Kidney capillary endothelial cell (primary cell): ENCODE results near the gene RAB3IP.
"Not testable (repeated sequence)": the region's sequence is repeated elsewhere in the genome, so short reads cannot be mapped to it uniquely, and the experiment has no call there.

Experiments
- DNase-seq: peaks from one replicate; pipeline ENCODE4 v3.0.0-alpha.2; 2018; ENCODE audit warnings: low spot score

The RAB3IP gene

DNA sequence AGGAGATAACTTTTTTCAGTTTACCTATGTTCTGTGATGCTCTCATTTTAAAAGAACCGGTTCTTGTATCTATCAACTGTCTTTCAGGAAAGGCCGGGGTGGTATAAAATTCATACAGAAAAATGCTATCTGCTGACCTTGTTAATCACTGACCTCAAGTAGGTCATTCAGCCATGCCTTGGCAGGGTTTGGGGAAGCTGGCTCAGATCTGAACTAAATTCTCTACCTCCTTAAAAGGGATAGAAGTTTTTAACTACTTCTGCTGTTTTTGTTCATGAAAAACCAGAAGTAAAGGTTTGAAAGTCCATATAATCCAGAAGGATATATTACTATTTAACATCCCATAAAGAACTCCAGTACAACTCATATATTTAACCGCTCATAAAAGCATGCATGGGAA lies 96.4 kb downstream of the RAB3IP start:
- DNase-seq = no peak

DNA sequence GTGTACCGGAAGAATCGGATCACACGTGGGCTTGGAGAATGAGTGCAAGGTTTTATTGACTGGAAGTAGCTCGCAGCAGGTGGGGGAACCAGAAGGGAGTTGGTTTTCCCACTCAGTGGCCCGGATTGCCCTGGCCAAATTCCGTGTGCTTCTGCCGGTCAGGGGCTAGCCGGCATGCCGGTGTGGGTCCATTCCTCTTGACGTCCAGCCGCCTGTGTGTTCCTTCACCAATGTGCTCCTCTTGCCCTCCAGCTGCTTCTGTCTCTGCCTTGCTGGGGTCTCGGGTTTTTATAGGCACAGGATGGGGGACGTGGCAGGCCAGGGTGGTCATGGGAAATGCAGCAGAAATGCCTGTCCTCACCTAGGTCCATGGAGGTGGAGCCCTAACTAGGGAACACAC lies 97.4 kb downstream of the RAB3IP start:
- DNase-seq = no peak

DNA sequence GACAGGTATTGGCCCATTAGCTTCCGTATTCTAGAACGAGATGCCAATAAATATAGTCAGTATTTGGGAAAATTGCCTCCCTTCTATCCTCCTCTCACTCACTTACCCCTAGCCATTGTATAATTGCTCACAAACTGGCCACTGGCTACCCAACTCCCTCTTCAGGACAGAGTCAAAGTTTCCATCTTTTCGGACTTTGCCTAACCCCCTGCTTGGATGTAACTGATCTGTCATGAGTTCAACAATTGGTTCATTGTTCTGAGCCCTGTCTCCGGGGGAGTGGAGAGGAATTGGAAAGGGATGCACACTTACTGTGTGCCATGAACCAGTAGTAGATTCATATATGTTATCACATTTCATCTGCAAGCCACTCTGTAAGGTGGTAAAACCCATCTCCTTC lies 98.5 kb downstream of the RAB3IP start:
- DNase-seq = no peak

DNA sequence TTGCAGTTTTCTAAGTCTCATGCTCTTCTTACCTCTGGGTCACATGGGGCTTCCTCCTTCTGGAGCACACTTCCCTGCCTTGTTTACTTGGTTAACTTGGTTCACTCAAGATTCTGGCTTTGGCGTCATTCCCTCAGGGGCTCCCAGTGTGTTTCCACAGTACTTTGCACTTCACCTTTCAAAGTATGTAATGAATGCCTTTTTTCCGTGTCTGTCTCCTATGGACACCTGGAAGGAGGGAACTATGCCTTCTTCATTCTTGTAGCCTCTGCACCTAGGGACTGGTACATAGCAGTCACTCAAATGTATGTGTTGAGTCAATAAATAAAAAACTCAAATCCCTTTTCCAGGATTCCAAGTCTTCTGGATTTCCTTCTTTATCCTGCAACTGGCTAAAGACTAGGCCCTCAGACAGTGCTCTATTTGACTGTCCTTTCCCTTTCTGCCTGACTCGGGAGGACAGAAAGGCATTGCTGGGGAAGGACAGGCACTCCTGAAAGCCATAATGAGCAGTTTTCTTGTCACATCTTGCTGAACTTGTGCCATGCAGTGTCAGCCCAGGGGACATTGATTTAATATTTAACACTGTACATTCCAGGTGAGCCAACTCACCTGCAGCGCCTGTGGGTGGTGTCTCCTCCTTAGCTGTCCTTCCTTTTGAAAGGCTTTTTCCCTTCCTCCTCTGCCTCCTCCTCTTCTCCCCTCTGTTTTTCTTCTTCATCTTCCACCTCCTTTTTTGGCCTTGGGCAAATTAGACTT lies 99.2 kb downstream of the RAB3IP start:
- DNase-seq = no peak

DNA sequence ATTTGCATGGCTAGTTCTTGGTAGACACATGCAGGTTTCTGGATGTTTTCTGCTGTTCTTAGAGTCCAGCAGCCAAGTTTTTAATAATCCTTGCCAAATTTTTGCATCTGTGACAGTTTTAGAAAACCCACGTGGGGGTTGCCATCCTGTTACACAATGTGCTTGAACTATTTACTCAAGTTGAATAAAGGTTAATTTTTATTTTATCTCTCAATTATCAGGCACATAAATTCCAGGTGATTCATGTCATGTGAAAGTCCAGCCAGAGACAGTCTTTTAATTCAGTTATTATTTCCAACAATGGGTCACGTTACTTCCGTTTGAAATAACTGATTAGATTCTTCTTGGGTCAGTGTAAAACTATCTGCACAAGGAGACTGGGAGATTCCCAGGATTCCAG lies 102.1 kb downstream of the RAB3IP start:
- DNase-seq = no peak

DNA sequence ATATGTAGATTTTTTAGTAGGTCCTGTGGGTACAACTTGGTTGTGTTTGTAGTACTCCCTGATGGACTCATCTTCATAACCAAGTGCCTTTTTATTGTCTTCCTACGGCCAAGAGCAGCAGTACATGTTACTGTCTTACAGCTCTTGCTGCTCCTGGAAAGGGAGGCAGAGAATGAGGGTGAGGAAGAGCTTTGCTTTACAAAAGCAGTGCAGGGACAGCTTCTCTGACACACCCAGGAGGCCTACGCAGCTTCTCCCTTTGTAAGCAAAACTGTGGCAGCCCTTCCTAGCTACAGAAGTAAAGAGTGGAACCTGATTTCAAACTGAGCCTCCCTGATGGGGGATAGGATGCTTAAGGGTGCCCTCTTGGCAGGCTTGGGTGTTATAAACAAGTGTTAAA lies 104.9 kb downstream of the RAB3IP start:
- no peak for DNase-seq

DNA sequence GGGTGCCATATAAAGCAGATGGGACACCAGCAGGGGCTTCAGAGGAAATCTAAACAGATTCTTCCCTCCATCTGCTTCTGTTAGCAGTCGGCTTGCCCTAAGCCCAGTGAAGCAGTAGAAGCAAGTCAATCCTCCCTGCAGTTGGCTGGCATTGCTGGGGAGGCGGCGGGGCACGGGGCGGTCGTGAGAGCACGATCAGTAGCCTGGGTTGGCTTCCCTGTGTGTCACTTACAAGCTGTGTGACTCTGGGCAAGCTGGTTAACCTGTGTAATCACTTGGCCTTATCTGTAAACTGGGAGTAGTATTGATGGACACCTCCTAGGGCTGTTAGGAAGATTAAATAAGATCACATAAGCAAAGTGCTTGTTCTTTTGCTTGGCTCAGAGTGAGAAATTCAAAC lies 105.8 kb downstream of the RAB3IP start:
- DNase-seq = no peak

DNA sequence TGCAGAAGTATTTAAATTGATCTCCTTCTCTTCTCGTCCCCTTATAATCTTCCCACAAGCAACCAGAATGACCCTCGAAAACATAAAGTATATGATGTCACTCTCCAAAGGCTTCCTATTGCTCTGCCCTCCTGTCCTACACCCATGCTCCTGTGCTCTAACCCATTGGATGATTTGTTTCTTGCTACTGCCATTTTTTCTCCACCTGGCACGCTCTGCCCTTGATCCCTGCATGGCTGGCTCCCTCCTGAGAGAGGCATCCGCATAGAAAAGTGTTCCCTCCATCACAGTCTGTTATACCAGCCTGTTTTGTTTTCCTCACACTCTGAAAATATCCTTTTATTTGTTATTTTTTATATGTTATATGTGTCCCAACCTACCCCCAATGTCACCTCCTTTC lies 106.2 kb downstream of the RAB3IP start:
- DNase-seq = no peak

DNA sequence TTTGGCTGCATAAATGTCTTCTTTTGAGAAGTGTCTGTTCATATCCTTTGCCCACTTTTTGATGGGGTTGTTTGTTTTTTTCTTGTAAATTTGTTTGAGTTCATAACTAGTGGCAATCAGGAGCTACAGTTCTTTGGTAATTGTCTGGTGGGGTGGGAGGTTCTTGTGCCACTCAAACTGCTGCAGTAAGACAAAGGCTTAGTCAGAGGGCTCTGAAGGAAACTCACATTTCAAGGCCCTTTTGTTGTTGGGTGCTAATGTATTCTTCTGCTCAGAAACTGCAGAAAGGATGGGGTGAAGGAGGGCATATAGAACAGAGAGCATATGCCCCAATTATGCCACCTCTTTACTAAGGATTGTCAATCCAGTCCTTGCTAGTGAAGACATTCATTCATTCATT lies 108.3 kb downstream of the RAB3IP start:
- no peak for DNase-seq

DNA sequence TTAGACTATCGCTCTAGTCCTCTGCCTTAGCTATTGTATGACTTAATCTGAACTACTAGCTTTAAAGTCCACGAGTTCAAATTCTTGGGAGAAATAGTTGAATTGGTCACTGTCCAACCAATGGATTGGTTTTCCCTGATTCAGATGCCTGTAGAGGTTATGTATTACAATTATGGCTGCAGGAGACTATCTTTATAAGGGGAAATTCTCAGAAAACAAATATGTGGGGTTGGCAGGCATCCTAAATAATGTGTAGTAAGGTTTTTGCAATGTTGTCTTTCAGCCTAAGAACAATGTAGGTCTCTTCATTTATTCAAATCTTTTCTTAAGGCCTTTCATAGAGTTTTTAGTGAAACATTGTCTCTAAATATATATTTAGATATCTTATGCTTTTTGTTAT lies 113.3 kb downstream of the RAB3IP start:
- DNase-seq = no peak

DNA sequence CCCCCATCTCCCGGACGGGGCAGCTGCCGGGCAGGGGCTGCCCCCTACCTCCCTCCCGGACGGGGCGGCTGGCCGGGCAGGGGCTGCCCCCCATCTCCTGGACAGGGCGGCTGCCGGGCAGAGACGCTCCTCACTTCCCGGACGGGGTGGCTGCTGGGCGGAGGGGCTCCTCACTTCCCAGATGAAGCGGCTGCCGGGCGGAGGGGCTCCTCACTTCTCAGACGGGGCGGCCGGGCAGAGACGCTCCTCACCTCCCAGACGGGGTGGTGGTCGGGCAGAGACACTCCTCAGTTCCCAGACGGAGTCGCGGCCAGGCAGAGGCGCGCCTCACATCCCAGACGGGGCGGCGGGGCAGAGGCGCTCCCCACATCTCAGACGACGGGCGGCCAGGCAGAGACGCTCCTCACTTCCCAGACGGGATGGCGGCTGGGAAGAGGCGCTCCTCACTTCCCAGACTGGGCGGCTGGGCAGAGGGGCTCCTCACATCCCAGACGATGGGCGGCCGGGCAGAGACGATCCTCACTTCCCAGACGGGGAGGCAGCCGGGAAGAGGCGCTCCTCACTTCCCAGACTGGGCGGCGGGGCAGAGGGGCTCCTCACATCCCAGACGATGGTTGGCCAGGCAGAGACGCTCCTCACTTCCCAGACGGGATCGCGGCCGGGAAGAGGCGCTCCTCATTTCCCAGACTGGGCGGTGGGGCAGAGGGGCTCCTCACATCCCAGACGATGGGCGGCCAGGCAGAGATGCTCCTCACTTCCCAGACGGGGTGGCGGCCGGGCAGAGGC lies 114.7 kb downstream of the RAB3IP start:
- not testable (repeated sequence) for DNase-seq

DNA sequence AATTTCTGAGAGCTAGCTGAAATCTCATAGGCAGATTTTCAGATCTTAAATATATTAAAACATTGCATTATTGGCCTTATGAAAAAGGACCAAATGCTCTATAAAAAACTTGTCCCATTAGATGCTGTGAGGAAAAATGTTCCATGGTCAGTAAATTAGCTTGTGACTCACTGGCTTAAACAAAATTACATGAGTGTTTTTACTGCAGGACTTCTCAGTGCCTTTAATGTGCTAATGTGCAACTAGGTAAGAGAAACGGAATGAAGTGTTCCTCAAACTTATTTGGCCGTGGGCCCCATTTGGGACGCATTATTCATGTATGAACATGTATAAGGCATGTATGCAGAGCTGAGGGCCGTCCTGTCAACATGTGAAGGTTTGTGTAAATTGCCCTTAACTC lies 128.0 kb downstream of the RAB3IP start:
- no peak for DNase-seq

DNA sequence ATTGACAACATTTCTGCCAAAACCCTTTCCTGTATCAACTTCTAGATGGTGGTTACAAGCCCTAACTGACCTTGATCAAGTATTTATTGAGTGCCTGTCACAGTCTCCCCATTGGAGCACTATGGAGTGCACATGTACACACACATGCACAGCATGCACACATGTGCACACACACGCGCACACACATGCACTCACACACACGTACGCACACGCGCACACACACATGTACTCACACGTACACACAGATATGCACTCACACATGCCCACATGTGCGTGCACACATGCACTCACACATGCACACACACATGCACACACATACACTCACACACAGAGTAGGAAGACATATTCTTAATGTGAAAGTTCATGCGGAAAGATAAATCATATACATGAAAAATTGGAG lies 130.0 kb downstream of the RAB3IP start:
- DNase-seq = no peak

DNA sequence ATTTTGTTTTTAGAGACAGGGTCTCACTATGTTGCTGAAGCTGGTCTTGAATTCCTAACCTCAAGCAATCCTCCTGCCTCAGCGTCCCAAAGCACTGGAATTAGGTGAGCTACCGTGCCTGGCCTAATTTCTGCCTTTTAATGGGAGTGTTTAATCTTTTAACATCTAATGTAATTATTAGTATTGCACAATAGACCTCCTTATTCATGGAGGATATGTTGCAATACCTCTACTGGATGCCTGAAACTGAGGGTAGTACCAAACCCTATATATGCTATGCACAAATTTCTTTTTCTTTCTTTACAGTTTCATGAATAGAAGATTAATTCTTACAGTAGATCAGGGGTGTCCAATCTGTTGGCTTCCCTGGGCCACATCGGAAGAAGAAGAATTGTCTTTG lies 134.1 kb downstream of the RAB3IP start:
- DNase-seq = no peak
